OCI-LY3 (cell line): Measurements from ENCODE around the gene GNG13.

Experiments used
- H2AFZ ChIP-seq: fragments of 200-600, 300-600 bp; shearing (Covaris generic); 2 replicates; pipeline ENCODE4 v1.6.0; 2014; ENCODE audit warnings: antibody characterized with exemption, low read depth, low read length
- H3K27ac ChIP-seq: fragments of 200-600, 300-600 bp; sonication (generic); 2 replicates; pipeline ENCODE4 v1.5.1; 2014; ENCODE audit warnings: mild to moderate bottlenecking, low read length, moderate library complexity, mixed read lengths
- H3K27me3 ChIP-seq: fragments of 200-600, 300-600 bp; sonication (generic); 2 replicates; pipeline ENCODE4 v1.6.1; 2014; ENCODE audit warnings: low read depth, low read length, mixed read lengths
- H3K36me3 ChIP-seq: fragments of 200-600, 300-600 bp; sonication (generic); replicated peaks from 2 replicates; pipeline ENCODE3; 2014; ENCODE audit warnings: low read depth, low read length, mixed read lengths
- H3K4me1 ChIP-seq: fragments of 300-600, 200-600 bp; sonication (generic); 2 replicates; pipeline ENCODE4 v1.6.1; 2014; ENCODE audit warnings: low read length, mixed read lengths
- H3K4me2 ChIP-seq: fragments of 200-600, 300-600 bp; sonication (generic); 2 replicates; pipeline ENCODE4 v1.6.1; 2014; ENCODE audit warnings: low read length, mixed read lengths
- H3K4me3 ChIP-seq: fragments of 300-600, 200-600 bp; sonication (generic); 2 replicates; pipeline ENCODE4 v1.5.1; 2014; ENCODE audit warnings: antibody characterized with exemption, mild to moderate bottlenecking, low read length, moderate library complexity
- H3K79me2 ChIP-seq: fragments of 300-600, 200-600 bp; shearing (Covaris generic); 2 replicates; pipeline ENCODE4 v1.6.1; 2014; ENCODE audit warnings: mild to moderate bottlenecking, low read length, mixed read lengths
- H3K9ac ChIP-seq: fragments of 300-600, 200-600 bp; shearing (Covaris generic); 2 replicates; pipeline ENCODE4 v1.6.0; 2014; ENCODE audit warnings: mild to moderate bottlenecking, low read length, moderate library complexity
- H3K9me3 ChIP-seq: fragments of 200-600, 300-600 bp; shearing (Covaris generic); 2 replicates; pipeline ENCODE4 v1.6.1; 2014; ENCODE audit warnings: low read length, mixed read lengths; ENCODE audit not compliant: insufficient read depth
- H4K20me1 ChIP-seq: fragments of 200-600, 300-600 bp; sonication (generic); 2 replicates; pipeline ENCODE4 v1.6.1; 2016; ENCODE audit warnings: low read length, mixed read lengths; ENCODE audit not compliant: insufficient read depth
- EZH2phosphoT487 ChIP-seq: fragments of 200-600 bp; shearing (Covaris generic); IDR thresholded peaks from 2 replicates; pipeline ENCODE4 v1.6.1; 2018; ENCODE audit warnings: antibody characterized with exemption, mixed run types, low read depth
- TF ChIP-seq, protein P1 (sequence below): fragments of 200-600, 300-600 bp; sonication (generic); IDR thresholded peaks from 2 replicates; pipeline ENCODE4 v1.5.1; 2014; ENCODE audit warnings: antibody characterized with exemption, low read length, low read depth

The GNG13 gene

DNA sequence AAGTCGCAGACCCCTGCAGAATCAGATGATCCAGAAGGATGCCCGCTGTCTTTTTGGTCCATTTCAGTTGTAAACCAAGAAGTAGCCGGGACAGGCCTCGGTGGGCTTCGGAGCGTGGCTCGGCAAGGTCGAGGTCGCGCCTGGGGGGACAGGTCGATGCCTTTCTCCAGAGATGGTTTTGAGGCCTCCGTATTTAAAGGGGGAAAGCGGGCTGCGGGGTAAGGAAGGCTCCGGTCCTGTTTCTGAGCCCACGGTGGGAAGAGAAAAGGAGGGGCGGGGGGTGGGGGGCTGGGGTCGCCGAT lies 7.5 kb upstream of the GNG13 start:
- Histone ChIP-seq H3K9ac (peak overlapping the region; percentile 80), H3K4me2 (peak overlapping the region; percentile 95), H3K27ac (no peak overlapping the region), H3K79me2 (peaks cover 8% of the 10 kb centered on the region; the same call in 1 of the 2 replicates), H3K4me1 (peaks cover 11% of the 10 kb centered on the region), H3K4me3 (peak overlapping the region; percentile 97), H4K20me1 (no peaks in the 10 kb centered on the region), H2AFZ (peak overlapping the region; percentile 99), H3K27me3 (no peaks in the 10 kb centered on the region), H3K36me3 (no peaks in the 10 kb centered on the region), H3K9me3 (no peaks in the 10 kb centered on the region)
- TF ChIP-seq, protein P1, sequence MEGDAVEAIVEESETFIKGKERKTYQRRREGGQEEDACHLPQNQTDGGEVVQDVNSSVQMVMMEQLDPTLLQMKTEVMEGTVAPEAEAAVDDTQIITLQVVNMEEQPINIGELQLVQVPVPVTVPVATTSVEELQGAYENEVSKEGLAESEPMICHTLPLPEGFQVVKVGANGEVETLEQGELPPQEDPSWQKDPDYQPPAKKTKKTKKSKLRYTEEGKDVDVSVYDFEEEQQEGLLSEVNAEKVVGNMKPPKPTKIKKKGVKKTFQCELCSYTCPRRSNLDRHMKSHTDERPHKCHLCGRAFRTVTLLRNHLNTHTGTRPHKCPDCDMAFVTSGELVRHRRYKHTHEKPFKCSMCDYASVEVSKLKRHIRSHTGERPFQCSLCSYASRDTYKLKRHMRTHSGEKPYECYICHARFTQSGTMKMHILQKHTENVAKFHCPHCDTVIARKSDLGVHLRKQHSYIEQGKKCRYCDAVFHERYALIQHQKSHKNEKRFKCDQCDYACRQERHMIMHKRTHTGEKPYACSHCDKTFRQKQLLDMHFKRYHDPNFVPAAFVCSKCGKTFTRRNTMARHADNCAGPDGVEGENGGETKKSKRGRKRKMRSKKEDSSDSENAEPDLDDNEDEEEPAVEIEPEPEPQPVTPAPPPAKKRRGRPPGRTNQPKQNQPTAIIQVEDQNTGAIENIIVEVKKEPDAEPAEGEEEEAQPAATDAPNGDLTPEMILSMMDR = no peak
- TF ChIP-seq EZH2phosphoT487 = no peak

DNA sequence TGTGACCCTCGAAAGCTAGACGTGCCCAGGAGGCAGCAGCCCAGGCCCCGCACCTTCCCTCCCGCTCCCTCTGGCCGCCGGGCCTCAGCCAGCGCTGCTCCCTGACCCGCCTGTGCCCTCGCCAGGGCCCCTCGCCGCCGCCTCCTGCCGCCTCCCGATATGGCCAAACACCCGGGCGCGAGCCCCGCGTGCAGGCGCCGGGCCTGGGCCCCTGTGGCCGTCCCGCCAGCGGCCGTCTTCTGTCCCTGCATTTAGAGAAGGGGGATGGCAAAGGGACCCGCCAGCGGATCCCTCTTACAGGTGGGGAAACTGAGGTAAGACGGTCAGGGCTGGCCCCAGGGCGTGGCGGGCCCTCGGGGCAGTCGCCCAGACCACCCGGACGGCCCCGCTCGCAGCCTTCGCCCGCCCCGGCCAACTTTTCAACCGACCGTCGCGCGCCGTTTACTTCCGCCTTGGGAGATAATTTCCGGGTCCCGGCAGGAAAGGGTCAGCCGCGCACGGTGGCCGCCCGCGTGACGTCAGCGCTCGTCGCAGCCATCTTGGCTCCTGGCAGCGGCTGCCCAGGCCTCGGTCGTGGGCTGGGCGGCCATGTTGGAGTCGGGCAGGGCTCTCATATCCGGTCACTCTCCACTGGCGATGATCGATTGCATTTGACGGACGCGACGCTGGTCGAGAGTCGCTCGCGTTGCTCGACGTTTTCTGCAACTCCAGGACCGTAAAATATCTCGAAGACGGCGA lies 7.0 kb upstream of the GNG13 start:
- Histone ChIP-seq H4K20me1 (no peaks in the 10 kb centered on the region), H3K9me3 (no peaks in the 10 kb centered on the region), H3K79me2 (peaks cover 8% of the 10 kb centered on the region; the same call in 1 of the 2 replicates), H3K4me1 (peaks cover 11% of the 10 kb centered on the region), H3K4me2 (peak overlapping the region; percentile 95), H3K9ac (peak overlapping the region; percentile 85), H2AFZ (peak overlapping the region; percentile 99), H3K27ac (peak overlapping the region; percentile 62), H3K36me3 (no peaks in the 10 kb centered on the region), H3K4me3 (peak overlapping the region; percentile 97), H3K27me3 (no peaks in the 10 kb centered on the region)
- TF ChIP-seq EZH2phosphoT487 = no peak
- TF ChIP-seq, protein P1 = no peak

DNA sequence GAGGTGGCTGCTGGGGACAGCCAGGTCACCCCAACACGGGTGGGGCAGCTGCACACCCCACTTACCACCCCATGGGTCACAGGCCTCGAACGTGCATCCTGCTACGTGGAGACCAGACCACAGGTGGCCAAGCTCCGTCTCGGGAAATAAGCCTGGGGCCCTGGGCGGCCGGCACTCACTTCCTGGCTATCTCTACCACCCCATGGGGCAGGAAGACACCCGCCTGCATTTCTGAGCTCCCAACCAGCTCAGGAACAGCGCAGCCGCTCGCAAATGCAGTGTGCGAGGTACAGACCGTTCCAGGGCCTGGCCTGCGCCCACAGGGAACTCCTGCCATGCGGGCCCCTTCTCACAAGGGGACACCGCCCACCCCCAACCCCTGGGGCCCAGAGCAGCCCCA lies 4.9 kb upstream of the GNG13 start:
- Histone ChIP-seq H3K4me1 (peaks cover 4% of the 10 kb centered on the region), H3K9ac (no peak overlapping the region), H3K9me3 (no peaks in the 10 kb centered on the region), H3K79me2 (peaks cover 8% of the 10 kb centered on the region; the same call in 1 of the 2 replicates), H3K4me3 (no peak overlapping the region), H3K27ac (no peak overlapping the region), H4K20me1 (no peaks in the 10 kb centered on the region), H2AFZ (no peak overlapping the region), H3K36me3 (no peaks in the 10 kb centered on the region), H3K4me2 (no peak overlapping the region), H3K27me3 (peaks cover 16% of the 10 kb centered on the region)
- TF ChIP-seq, protein P1 = no peak
- TF ChIP-seq EZH2phosphoT487 = no peak

DNA sequence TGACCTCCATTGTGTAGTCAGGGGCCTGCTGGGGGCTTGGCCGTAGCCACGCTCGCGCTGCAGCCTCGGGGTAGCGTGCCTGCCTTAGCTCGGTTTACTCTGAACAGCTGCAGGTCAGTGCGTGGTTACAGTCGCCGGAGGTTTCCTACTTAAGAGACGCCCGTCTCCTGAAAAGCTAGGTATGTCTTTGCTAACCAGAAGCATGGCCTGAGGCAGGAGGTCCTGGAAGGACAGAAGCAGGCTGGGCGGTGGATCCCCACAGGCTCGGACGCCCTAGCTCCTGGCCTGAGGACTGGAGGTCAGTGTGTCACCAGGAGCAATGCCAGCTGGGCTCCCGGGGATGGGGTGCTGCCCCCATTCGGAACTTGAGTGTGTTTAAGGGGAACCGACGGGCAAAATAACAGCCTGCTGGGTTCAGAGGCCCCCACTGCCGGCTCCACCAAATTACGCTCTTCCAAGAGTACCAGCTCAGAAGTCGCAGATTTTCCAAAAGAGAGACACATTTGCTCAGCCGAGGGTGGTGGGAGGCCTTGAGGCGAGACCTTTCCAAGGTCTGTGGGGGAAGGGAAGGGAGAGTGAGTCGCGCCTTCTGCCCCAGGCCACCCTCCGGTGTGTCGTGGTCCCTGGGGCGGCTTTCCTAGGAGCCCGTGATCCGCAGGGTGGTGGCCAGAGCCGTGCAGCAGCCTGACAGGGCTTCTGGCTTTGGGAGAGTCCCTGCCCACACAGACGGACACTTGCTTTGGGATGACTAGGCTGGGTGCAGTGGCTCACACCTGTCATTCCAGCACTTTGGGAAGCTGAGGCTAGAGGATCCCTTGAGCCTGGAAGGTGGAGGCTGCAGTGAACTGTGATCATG lies 3.9 kb upstream of the GNG13 start:
- H3K4me2 ChIP-seq = no peak overlapping the region
- H3K27ac ChIP-seq = no peak overlapping the region
- H3K9ac ChIP-seq = no peak overlapping the region
- peaks cover 16% of the 10 kb centered on the region for H3K27me3 ChIP-seq
- peaks cover 4% of the 10 kb centered on the region for H3K4me1 ChIP-seq
- no peaks in the 10 kb centered on the region for H4K20me1 ChIP-seq
- H3K36me3 ChIP-seq = no peaks in the 10 kb centered on the region
- no peak overlapping the region for H3K4me3 ChIP-seq
- H3K9me3 ChIP-seq = no peaks in the 10 kb centered on the region
- TF ChIP-seq, protein P1 = no peak
- no peak for TF ChIP-seq EZH2phosphoT487
- H2AFZ ChIP-seq = no peak overlapping the region
- peaks cover 8% of the 10 kb centered on the region; the same call in 1 of the 2 replicates for H3K79me2 ChIP-seq
